ENCODE data around the gene TOGARAM2. TPM values are rescaled to one million over a fixed set of nuclear protein-coding genes. Genes with fewer than 3 reads are reported as not detected.

Gene TOGARAM2
- total RNA-seq, 4 donors from 2014 or later, result 6.0 to 35.0 (median 19.5) TPM

DNA sequence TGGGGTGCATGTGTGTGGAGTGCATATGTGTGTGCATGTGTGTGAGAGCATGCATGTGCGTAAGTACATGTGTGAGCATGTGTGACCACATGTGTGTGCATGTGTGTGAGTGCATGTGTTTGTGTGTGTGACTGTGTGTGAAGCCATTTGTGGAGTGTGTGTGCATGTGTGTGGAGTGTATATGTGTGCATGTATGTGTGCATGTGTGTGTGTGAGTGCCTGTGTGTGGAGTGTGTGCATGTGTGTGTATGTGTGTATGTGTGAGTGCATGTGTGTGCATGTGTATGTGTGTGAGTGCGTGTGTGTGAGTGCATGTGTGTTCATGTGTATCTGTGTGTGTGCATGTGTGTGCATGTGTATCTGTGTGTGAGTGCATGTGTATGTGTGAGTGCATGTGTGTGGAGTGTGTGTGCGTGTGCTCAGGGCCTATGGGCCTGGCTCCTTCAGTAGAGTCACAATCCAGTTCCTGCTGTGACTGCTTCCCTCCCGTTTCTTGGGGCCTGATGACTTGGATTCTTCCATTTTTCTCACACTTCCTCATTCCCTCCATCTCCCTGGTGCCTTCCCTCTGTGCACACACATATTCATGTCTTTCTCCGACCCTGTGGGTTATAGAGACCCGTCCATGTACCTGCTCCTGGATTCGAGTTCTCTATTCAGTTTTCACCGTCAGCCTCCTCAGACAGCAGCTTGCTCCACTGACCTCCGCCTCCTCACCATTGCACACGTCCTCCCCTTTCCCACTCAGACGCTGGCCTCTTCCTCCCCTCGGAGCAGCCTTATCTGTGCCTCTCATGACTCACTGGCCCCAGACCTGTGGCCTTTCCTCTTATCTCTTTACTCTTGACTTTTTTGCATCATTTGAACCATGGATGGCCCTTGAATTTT, 25.2 kb downstream of the TOGARAM2 start:
- WGBS, 2 donors, result 54 to 64% methylated on average over 12 of the region's 12 CpGs
- DNase-seq (ENCODE audit: low spot score in 2 of 2), result no peak
- Histone ChIP-seq H3K27ac (no peak overlapping the region), H3K9me3 (no peaks in the 10 kb centered on the region), H3K4me1 (peaks cover 0 to 18% (median 9%) of the 10 kb centered on the region in 4 donors), H3K36me3 (no peaks in the 10 kb centered on the region), H3K4me3 (no peak overlapping the region), H3K27me3 (no peaks in the 10 kb centered on the region)
- TF ChIP-seq, protein P1, sequence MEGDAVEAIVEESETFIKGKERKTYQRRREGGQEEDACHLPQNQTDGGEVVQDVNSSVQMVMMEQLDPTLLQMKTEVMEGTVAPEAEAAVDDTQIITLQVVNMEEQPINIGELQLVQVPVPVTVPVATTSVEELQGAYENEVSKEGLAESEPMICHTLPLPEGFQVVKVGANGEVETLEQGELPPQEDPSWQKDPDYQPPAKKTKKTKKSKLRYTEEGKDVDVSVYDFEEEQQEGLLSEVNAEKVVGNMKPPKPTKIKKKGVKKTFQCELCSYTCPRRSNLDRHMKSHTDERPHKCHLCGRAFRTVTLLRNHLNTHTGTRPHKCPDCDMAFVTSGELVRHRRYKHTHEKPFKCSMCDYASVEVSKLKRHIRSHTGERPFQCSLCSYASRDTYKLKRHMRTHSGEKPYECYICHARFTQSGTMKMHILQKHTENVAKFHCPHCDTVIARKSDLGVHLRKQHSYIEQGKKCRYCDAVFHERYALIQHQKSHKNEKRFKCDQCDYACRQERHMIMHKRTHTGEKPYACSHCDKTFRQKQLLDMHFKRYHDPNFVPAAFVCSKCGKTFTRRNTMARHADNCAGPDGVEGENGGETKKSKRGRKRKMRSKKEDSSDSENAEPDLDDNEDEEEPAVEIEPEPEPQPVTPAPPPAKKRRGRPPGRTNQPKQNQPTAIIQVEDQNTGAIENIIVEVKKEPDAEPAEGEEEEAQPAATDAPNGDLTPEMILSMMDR (IDR thresholded peaks at IDR 0.05), result no peak
- TF ChIP-seq POLR2A (IDR thresholded peaks at IDR 0.05) (no peak), EP300 (IDR thresholded peaks at IDR 0.05) (no peak)

DNA sequence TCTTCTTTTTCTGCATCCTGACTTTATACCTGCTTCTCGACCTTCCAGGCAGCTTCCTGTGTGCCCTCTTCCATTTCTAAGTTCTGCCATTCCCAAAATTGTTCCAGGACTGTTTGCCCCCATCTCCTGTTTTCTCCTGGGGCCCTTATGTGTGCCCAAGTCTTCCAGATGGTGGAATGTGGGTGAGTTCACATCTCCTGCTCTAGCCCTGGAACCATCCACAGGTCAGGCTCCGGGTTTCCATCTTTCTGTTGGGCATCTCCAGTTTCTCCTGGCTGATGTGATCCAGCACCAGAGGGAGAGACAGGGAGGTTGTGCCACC, 25.8 kb downstream of the TOGARAM2 start:
- whole genome bisulfite sequencing, 2 donors, result 91 to 98% methylated on average over 2 of the region's 2 CpGs
- no peak overlapping the region for H3K27ac ChIP-seq
- H3K36me3 ChIP-seq, result no peaks in the 10 kb centered on the region
- H3K4me1 ChIP-seq, result peaks cover 0 to 24% (median 15%) of the 10 kb centered on the region in 4 donors
- no peaks in the 10 kb centered on the region for H3K27me3 ChIP-seq
- DNase-seq (ENCODE audit: low spot score in 2 of 2), result no peak
- H3K4me3 ChIP-seq, result no peak overlapping the region
- TF ChIP-seq EP300 (IDR thresholded peaks at IDR 0.05), result no peak
- TF ChIP-seq POLR2A (IDR thresholded peaks at IDR 0.05), result no peak
- TF ChIP-seq, protein P1 (IDR thresholded peaks at IDR 0.05), result no peak
- no peaks in the 10 kb centered on the region for H3K9me3 ChIP-seq

DNA sequence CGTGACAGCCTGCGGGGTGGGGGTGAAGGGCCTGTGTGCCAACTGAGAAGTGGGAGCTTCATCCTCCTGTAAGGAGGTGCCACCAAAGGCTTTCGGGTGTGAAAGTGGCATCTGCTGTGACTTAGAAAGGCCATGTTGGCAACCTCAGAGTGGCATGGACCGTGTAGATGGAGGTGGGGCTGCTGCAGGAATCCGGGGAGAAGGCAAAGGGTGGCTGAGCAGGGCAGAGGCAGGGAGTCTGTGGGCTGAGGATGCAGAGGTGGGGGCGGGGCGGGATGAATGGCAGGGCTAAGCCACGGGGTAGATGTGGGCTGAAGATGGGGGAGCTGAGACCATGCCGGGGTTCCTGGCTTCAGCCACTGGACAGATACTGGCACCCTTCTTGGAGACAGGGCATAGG, 28.2 kb downstream of the TOGARAM2 start:
- H3K27me3 ChIP-seq, result no peaks in the 10 kb centered on the region
- peak overlapping the region in 1 of 4 donors; percentile 40 for H3K27ac ChIP-seq
- no peaks in the 10 kb centered on the region for H3K9me3 ChIP-seq
- no peak for DNase-seq (ENCODE audit: low spot score in 2 of 2)
- H3K4me1 ChIP-seq, result peaks cover 0 to 38% (median 29%) of the 10 kb centered on the region in 4 donors
- no peak overlapping the region for H3K4me3 ChIP-seq
- WGBS, 2 donors, result 77 to 88% methylated on average over 9 of the region's 9 CpGs
- TF ChIP-seq EP300 (IDR thresholded peaks at IDR 0.05) (no peak), POLR2A (IDR thresholded peaks at IDR 0.05) (no peak)
- TF ChIP-seq, protein P1 (IDR thresholded peaks at IDR 0.05), result no peak
- no peaks in the 10 kb centered on the region for H3K36me3 ChIP-seq

DNA sequence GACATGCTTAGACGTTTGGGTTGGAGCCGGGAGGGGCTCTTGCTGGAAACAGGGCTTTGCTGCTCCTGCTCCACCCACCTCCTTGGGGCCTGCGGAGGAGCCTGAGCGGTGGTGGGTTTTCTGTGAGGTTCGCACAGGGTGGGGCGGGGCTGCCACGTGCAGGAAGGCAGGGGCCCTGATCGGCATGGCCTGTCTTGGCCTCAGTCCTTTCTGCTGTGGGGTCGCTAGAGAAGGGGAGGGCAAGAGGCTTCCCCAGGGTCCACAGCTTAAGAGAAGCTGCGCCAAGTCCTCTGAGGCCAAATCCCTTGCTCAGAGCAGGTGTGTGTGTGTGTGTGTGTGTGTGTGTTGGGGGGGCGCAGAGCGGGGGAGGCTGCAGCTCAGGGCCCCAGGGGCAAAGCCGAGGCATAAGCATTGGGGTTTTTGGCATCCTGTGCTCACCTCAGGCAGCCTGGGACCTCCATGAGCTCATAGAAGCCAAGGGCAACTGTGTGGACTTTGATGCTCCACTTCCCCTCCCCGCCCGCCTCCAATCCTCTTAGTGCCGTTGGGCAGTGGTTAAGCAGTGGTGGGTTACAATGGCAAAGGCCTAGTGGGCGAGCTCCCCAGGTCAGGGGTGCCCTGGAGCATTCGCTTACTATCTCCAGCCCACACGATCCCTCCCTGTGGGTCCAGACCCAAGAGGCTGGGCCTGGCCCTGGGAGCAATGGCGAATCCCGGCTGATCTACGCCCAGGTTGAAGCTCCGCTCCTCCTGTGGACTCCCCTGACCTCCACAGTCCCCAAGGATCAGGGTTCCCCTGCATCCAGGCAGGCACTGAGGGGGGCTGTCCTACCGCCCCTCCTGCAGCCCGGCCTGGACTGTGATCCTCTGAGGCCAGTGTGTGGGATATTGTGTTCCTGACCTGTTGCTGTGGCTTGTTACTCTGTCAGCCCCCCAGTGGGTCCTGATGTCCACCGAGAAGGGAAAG, 28.9 kb downstream of the TOGARAM2 start:
- Histone ChIP-seq H3K27ac (peak overlapping the region in 2 of 4 donors; percentile 50 to 73), H3K27me3 (no peaks in the 10 kb centered on the region), H3K9me3 (no peaks in the 10 kb centered on the region), H3K4me1 (peaks cover 0 to 44% (median 29%) of the 10 kb centered on the region in 4 donors), H3K4me3 (no peak overlapping the region), H3K36me3 (no peaks in the 10 kb centered on the region)
- TF ChIP-seq POLR2A (IDR thresholded peaks at IDR 0.05) (no peak), EP300 (IDR thresholded peaks at IDR 0.05) (no peak)
- TF ChIP-seq, protein P1 (IDR thresholded peaks at IDR 0.05), result no peak
- DNase-seq (ENCODE audit: low spot score in 2 of 2), result no peak
- WGBS, 2 donors, result 72 to 86% methylated on average over 22 to 23 of the region's 26 CpGs
